Endothelial cell of umbilical vein (primary cell): Measurements from ENCODE around the gene SP6. TPM values are rescaled to one million over a fixed set of nuclear protein-coding genes. Genes with fewer than 3 reads are reported as not detected.

Experiments used
- BruUV-seq: library from RNA; stranded (reverse); fragments of 400-500 nt; replicated peaks from 2 replicates; lab custom pipeline; 2021; lab: Mats Ljungman, UMichigan
- CTCF ChIA-PET: fragments of 300-600, 350-600 bp; sonication (Branson Sonifier 250); formaldehyde crosslinking; loops from one replicate; lab custom pipeline; 2021; ENCODE audit warnings: antibody characterized with exemption, inconsistent platforms; lab: Charles Lee
- POLR2A ChIA-PET: fragments of 300-600, 350-600 bp; sonication (Branson Sonifier 250); formaldehyde crosslinking; loops from one replicate; lab custom pipeline; 2021; ENCODE audit warnings: antibody characterized with exemption, inconsistent platforms; lab: Charles Lee
- DNase-seq: peaks from one replicate; pipeline ENCODE4 v3.0.0-alpha.2; 2011; ENCODE audit warnings: low read depth, low spot score
- FAIRE-seq: peaks from 2 replicates; lab custom pipeline; 2011; peaks lifted over from hg19 to GRCh38; lab: Jason Lieb, UNC
- H2AFZ ChIP-seq: 2 replicates; pipeline ENCODE4 v1.6.0; 2012; ENCODE audit warnings: low read depth, low read length, control low read depth, inconsistent platforms
- H3K27ac ChIP-seq: 2 replicates; pipeline ENCODE4 v1.5.1; 2011; ENCODE audit warnings: low read depth, mild to moderate bottlenecking, control low read depth, low read length, moderate library complexity; ENCODE audit not compliant: insufficient read depth
- H3K27me3 ChIP-seq, 2 experiments: 2 replicates each; pipeline versions ENCODE4 v1.6.0 to v1.6.1; 2011; ENCODE audit warnings: low read length in 2 of 2, mixed read lengths in 1 of 2; ENCODE audit not compliant: control insufficient read depth in 2 of 2, insufficient read depth in 2 of 2
- H3K36me3 ChIP-seq, 2 experiments: 2 replicates in 1 of 2; 3 replicates in 1 of 2; pipeline ENCODE4 v1.5.1; 2011; ENCODE audit warnings: low read length in 2 of 2, mild to moderate bottlenecking in 1 of 2, moderate library complexity in 1 of 2; ENCODE audit not compliant: control insufficient read depth in 2 of 2, insufficient read depth in 2 of 2; ENCODE audit errors: extremely low read depth in 1 of 2
- H3K4me1 ChIP-seq: 3 replicates; pipeline ENCODE4 v1.5.1; 2011; ENCODE audit warnings: mild to moderate bottlenecking, low read length; ENCODE audit not compliant: control insufficient read depth, insufficient read depth; ENCODE audit errors: extremely low read depth
- H3K4me2 ChIP-seq: 2 replicates; pipeline ENCODE4 v1.6.1; 2011; ENCODE audit warnings: low read length, control low read depth, mixed read lengths; ENCODE audit not compliant: insufficient read depth
- H3K4me3 ChIP-seq, 3 experiments: fragments of 200-600 bp in 1 of 3; sonication (generic), shearing (Covaris generic) in 1 of 3; replicated peaks in 1 of 3; 2 replicates each; pipeline ENCODE4 v1.5.1; 2011 to 2016; ENCODE audit warnings: control low read depth in 3 of 3, low read length in 3 of 3, mild to moderate bottlenecking in 2 of 3, inconsistent platforms in 1 of 3, low read depth in 1 of 3, moderate library complexity in 1 of 3; ENCODE audit not compliant: insufficient read depth in 1 of 3
- H3K79me2 ChIP-seq: 2 replicates; pipeline ENCODE4 v1.6.0; 2012; ENCODE audit warnings: low read length, inconsistent platforms; ENCODE audit not compliant: control insufficient read depth, insufficient read depth
- H3K9ac ChIP-seq: replicated peaks from 2 replicates; pipeline ENCODE3; 2011; ENCODE audit warnings: low read length, control low read depth; ENCODE audit not compliant: insufficient read depth; ENCODE audit errors: extremely low read depth
- H3K9me1 ChIP-seq: replicated peaks from 3 replicates; pipeline ENCODE4 v1.6.0; 2011; ENCODE audit warnings: mild to moderate bottlenecking, low read length; ENCODE audit not compliant: control insufficient read depth, insufficient read depth; ENCODE audit errors: extremely low read depth
- H3K9me3 ChIP-seq: replicated peaks from 2 replicates; pipeline ENCODE4 v1.5.1; 2012; ENCODE audit warnings: low read length, inconsistent platforms; ENCODE audit not compliant: control insufficient read depth, insufficient read depth
- H4K20me1 ChIP-seq: replicated peaks from 2 replicates; pipeline ENCODE3; 2011; ENCODE audit warnings: mild to moderate bottlenecking, low read length; ENCODE audit not compliant: control insufficient read depth, insufficient read depth; ENCODE audit errors: extremely low read depth
- EZH2 ChIP-seq: IDR thresholded peaks from 2 replicates; pipeline ENCODE4 v1.6.1; 2012; ENCODE audit warnings: borderline replicate concordance, low read depth, mild to moderate bottlenecking, moderate library complexity, low read length, inconsistent platforms; ENCODE audit not compliant: severe bottlenecking
- FOS ChIP-seq: IDR thresholded peaks from 2 replicates; pipeline ENCODE4 v1.6.1; 2011; ENCODE audit warnings: mild to moderate bottlenecking, low read length, moderate library complexity, borderline replicate concordance; ENCODE audit not compliant: insufficient read depth
- GATA2 ChIP-seq: IDR thresholded peaks from 2 replicates; pipeline ENCODE4 v1.7.0; 2011; ENCODE audit warnings: low read depth, mild to moderate bottlenecking, moderate library complexity, mixed read lengths, low read length; ENCODE audit not compliant: insufficient read length, insufficient read depth
- JUN ChIP-seq: IDR thresholded peaks from 2 replicates; pipeline ENCODE4 v1.6.1; 2011; ENCODE audit warnings: borderline replicate concordance, low read depth; ENCODE audit not compliant: insufficient read length, insufficient read depth
- MYC ChIP-seq: IDR thresholded peaks from one replicate; pipeline ENCODE4 v1.6.1; 2011; ENCODE audit warnings: mild to moderate bottlenecking, low read depth, low read length
- POLR2A ChIP-seq: IDR thresholded peaks from 2 replicates; pipeline ENCODE4 v1.6.1; 2012; ENCODE audit warnings: low read depth, mild to moderate bottlenecking, control low read depth, low read length
- POLR2AphosphoS5 ChIP-seq: IDR thresholded peaks from 2 replicates; pipeline ENCODE4 v1.6.1; 2012; ENCODE audit warnings: low read depth, mild to moderate bottlenecking, control low read depth, low read length, moderate library complexity; ENCODE audit not compliant: insufficient read depth
- dilution Hi-C: fragments of 300-500 bp; cut with MboI; formaldehyde crosslinking; loops from one replicate; pipeline ENCODE4 v1.15.0; 2019; ENCODE audit warnings: low sequenced_read_pairs; ENCODE audit not compliant: extremely low pct_ligation_motif_present
- intact Hi-C: fragments of 100-400 bp; cut with micrococcal nuclease; formaldehyde crosslinking; loops from one replicate; pipeline ENCODE4 v1.10.0; 2022
- polyA plus RNA-seq, 4 experiments: library from polyadenylated mRNA; depleted of rRNA in 3 of 4; stranded (reverse) in 3 of 4; unstranded in 1 of 4; fragments of >200 nt; gene quantifications; 2 replicates each; pipeline versions ENCODE4 v1.2.1 to v1.2.3, GENCODE V29; 2011 to 2012; ENCODE audit warnings: missing spikeins in 1 of 4
- total RNA-seq: library from RNA; stranded (reverse); gene quantifications from 2 replicates; pipeline ENCODE4 v1.2.3, GENCODE V29; 2021
- TF ChIP-seq, protein P1 (sequence below), 2 donors: IDR thresholded peaks; 1 replicate in 1 of 2; 2 replicates in 1 of 2; pipeline ENCODE4 v1.5.1; 2011; ENCODE audit warnings: low read length in 2 of 2, mild to moderate bottlenecking in 2 of 2, moderate library complexity in 2 of 2, control low read depth in 1 of 2, inconsistent platforms in 1 of 2, low read depth in 1 of 2; ENCODE audit not compliant: insufficient read depth in 1 of 2; ENCODE audit errors: extremely low read depth in 1 of 2
- TF ChIP-seq, protein P2 (sequence below): IDR thresholded peaks from 2 replicates; pipeline ENCODE4 v1.6.1; 2011; ENCODE audit not compliant: insufficient read depth, insufficient read length

SP6 gene
- total and polyA plus RNA-seq, 2 donors (not counting 3 experiments of a cell fraction or from before 2014, with no cell fraction given): 0.11 to 1.3 TPM

DNA sequence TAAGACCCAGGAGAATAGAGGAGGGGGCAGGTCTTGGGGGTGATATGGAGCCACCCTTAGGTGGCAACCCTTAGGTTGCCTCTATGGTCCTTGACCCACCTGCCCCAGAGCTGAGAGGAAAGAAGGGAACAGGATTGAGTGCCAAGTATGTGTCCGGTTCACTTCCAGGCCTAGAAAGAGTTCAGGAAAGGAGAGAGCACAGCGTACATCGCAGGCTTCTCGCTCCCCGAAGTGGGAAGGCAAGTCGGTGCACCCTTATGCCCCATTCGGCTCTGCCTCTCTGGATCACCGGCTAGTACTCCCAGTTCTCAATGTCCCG, 631 bp downstream of the SP6 start:
- DNase-seq (no peak), FAIRE-seq (peak; percentile 8)
- POLR2A ChIA-PET: no interaction called here
- peaks cover 10% of the 10 kb centered on the region for H3K4me1 ChIP-seq
- no peak overlapping the region for H3K9ac ChIP-seq
- no peak overlapping the region for H3K4me3 ChIP-seq
- TF ChIP-seq POLR2A (no peak), EZH2 (no peak), MYC (no peak), POLR2AphosphoS5 (no peak), FOS (no peak), GATA2 (no peak), JUN (no peak)
- TF ChIP-seq, protein P1, sequence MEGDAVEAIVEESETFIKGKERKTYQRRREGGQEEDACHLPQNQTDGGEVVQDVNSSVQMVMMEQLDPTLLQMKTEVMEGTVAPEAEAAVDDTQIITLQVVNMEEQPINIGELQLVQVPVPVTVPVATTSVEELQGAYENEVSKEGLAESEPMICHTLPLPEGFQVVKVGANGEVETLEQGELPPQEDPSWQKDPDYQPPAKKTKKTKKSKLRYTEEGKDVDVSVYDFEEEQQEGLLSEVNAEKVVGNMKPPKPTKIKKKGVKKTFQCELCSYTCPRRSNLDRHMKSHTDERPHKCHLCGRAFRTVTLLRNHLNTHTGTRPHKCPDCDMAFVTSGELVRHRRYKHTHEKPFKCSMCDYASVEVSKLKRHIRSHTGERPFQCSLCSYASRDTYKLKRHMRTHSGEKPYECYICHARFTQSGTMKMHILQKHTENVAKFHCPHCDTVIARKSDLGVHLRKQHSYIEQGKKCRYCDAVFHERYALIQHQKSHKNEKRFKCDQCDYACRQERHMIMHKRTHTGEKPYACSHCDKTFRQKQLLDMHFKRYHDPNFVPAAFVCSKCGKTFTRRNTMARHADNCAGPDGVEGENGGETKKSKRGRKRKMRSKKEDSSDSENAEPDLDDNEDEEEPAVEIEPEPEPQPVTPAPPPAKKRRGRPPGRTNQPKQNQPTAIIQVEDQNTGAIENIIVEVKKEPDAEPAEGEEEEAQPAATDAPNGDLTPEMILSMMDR (IDR thresholded peaks at IDR 0.05; ENCODE audit: extremely low read depth in 1 of 2, insufficient read depth in 1 of 2, low read depth in 1 of 2, low read length in 2 of 2): no peak
- TF ChIP-seq, protein P2, sequence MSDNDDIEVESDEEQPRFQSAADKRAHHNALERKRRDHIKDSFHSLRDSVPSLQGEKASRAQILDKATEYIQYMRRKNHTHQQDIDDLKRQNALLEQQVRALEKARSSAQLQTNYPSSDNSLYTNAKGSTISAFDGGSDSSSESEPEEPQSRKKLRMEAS: no peak
- intact Hi-C loops: no loop called here
- no peaks in the 10 kb centered on the region for H3K79me2 ChIP-seq
- H3K4me2 ChIP-seq: peak overlapping the region; percentile 23
- H4K20me1 ChIP-seq: no peaks in the 10 kb centered on the region
- H3K9me3 ChIP-seq: no peaks in the 10 kb centered on the region
- H3K27me3 ChIP-seq: peaks cover 3 to 11% of the 10 kb centered on the region in 2 experiments
- no peaks in the 10 kb centered on the region for H3K9me1 ChIP-seq
- H3K27ac ChIP-seq: no peak overlapping the region
- H3K36me3 ChIP-seq: no peaks in the 10 kb centered on the region
- H2AFZ ChIP-seq: peak overlapping the region; percentile 19
- CTCF ChIA-PET: interaction anchor here (0.7 to 10.2 kb wide), 10 partner anchors 9 to 168 kb away, joined by 3 to 367 read pairs (median 4); partner anchors contain the start of genes OSBPL7 and SCRN2
- dilution Hi-C loops: no loop called here
- BruUV-seq: no TSS peak
